GM19463 (cell line): ENCODE measurements around the gene CMTM8.

Experiments
- ATAC-seq: cut with Tn5 transposase; IDR thresholded peaks from one replicate; pipeline ENCODE4 v1.9.1; 2021; ENCODE audit warnings: mild to moderate bottlenecking, moderate library complexity; ENCODE audit not compliant: unreplicated experiment

Gene CMTM8

GRCh38 chr3:32305361-32305876 is 66.9 kb downstream of the CMTM8 start:
- ATAC-seq = no peak

GRCh38 chr3:32306072-32306471 is 67.6 kb downstream of the CMTM8 start:
- no peak for ATAC-seq

GRCh38 chr3:32307591-32307990 is 69.1 kb downstream of the CMTM8 start:
- no peak for ATAC-seq

- no peak for ATAC-seq
Observed at GRCh38 chr3:32308378-32308777, 69.9 kb downstream of the CMTM8 start.

- peak; percentile 50 for ATAC-seq
Observed at GRCh38 chr3:32309654-32310242, 71.3 kb downstream of the CMTM8 start.

GRCh38 chr3:32310336-32310735 is 71.9 kb downstream of the CMTM8 start:
- ATAC-seq = no peak

- ATAC-seq = no peak
Observed at GRCh38 chr3:32310918-32311839, 72.7 kb downstream of the CMTM8 start.

- ATAC-seq = no peak
Observed at GRCh38 chr3:32312251-32312650, 73.8 kb downstream of the CMTM8 start.

GRCh38 chr3:32313169-32313568 is 74.7 kb downstream of the CMTM8 start:
- no peak for ATAC-seq

- ATAC-seq = no peak
Observed at GRCh38 chr3:32313723-32314473, 75.4 kb downstream of the CMTM8 start.

- no peak for ATAC-seq
Observed at GRCh38 chr3:32315441-32315840, 77.0 kb downstream of the CMTM8 start.

- no peak for ATAC-seq
Observed at GRCh38 chr3:32316319-32316718, 77.8 kb downstream of the CMTM8 start.

- ATAC-seq = no peak
Observed at GRCh38 chr3:32316976-32317375, 78.5 kb downstream of the CMTM8 start.

GRCh38 chr3:32319607-32320006 is 81.1 kb downstream of the CMTM8 start:
- ATAC-seq = no peak

- no peak for ATAC-seq
Observed at GRCh38 chr3:32320080-32320479, 81.6 kb downstream of the CMTM8 start.

GRCh38 chr3:32321095-32321790 is 82.8 kb downstream of the CMTM8 start:
- ATAC-seq = no peak

GRCh38 chr3:32322311-32322710 is 83.8 kb downstream of the CMTM8 start:
- ATAC-seq = no peak

- ATAC-seq = no peak
Observed at GRCh38 chr3:32323604-32324003, 85.1 kb downstream of the CMTM8 start.

GRCh38 chr3:32325201-32325600 is 86.7 kb downstream of the CMTM8 start:
- no peak for ATAC-seq

- ATAC-seq = no peak
Observed at GRCh38 chr3:32325927-32326326, 87.4 kb downstream of the CMTM8 start.

- ATAC-seq = no peak
Observed at GRCh38 chr3:32326795-32327194, 88.3 kb downstream of the CMTM8 start.
